Smooth muscle cell (in vitro differentiated cells): Measurements from ENCODE around the gene ZNF467. TPM values are rescaled to one million over a fixed set of nuclear protein-coding genes. Genes with fewer than 3 reads are reported as not detected.

Experiments used
- DNase-seq: peaks from one replicate; lab custom pipeline; 2025; ENCODE audit not compliant: unreplicated experiment; lab: John Stamatoyannopoulos, UW
- H2AFZ ChIP-seq: fragments of 200-600 bp; sonication (generic); 2 replicates; pipeline ENCODE4 v1.6.0; 2016; ENCODE audit warnings: antibody characterized with exemption, low read depth, mild to moderate bottlenecking
- H3F3A ChIP-seq: fragments of 200-600 bp; sonication (generic); 2 replicates; pipeline ENCODE4 v1.6.0; 2017; ENCODE audit warnings: antibody characterized with exemption, low read depth
- H3K27ac ChIP-seq: fragments of 200-600 bp; sonication (generic); 2 replicates; pipeline ENCODE4 v1.5.1; 2016; ENCODE audit warnings: low read depth, mild to moderate bottlenecking
- H3K27me3 ChIP-seq: fragments of 200-600 bp; sonication (generic); 2 replicates; pipeline ENCODE4 v1.6.1; 2016; ENCODE audit warnings: low read depth, mild to moderate bottlenecking
- H3K36me3 ChIP-seq: fragments of 200-600 bp; sonication (generic); 2 replicates; pipeline ENCODE4 v1.5.1; 2016; ENCODE audit warnings: low read depth
- H3K4me1 ChIP-seq: fragments of 200-600 bp; sonication (generic); 2 replicates; pipeline ENCODE4 v1.5.1; 2016; ENCODE audit warnings: low read depth
- H3K4me2 ChIP-seq: fragments of 200-600 bp; sonication (generic); 2 replicates; pipeline ENCODE4 v1.6.0; 2016; ENCODE audit warnings: mild to moderate bottlenecking
- H3K4me3 ChIP-seq: fragments of 200-600 bp; sonication (generic); 2 replicates; pipeline ENCODE4 v1.5.1; 2016; ENCODE audit warnings: mild to moderate bottlenecking
- H3K79me2 ChIP-seq: fragments of 200-600 bp; sonication (generic); 2 replicates; pipeline ENCODE4 v1.6.0; 2016; ENCODE audit warnings: low read depth, mild to moderate bottlenecking
- H3K9ac ChIP-seq: fragments of 200-600 bp; sonication (generic); 2 replicates; pipeline ENCODE4 v1.6.0; 2016; ENCODE audit warnings: low read depth
- H3K9me3 ChIP-seq: fragments of 200-600 bp; sonication (generic); replicated peaks from 2 replicates; pipeline ENCODE4 v1.5.1; 2016; ENCODE audit warnings: low read depth
- H4K20me1 ChIP-seq: fragments of 200-600 bp; sonication (generic); 2 replicates; pipeline ENCODE4 v1.6.0; 2016; ENCODE audit warnings: low read depth
- CTCF ChIP-seq: fragments of 200-600 bp; sonication (generic); IDR thresholded peaks from 2 replicates; pipeline ENCODE4 v1.5.1; 2017; ENCODE audit warnings: borderline replicate concordance, mild to moderate bottlenecking, antibody characterized with exemption; ENCODE audit not compliant: insufficient read depth, poor library complexity, severe bottlenecking
- WGBS: methylation state at CpG from one replicate; pipeline ENCODE4 v1.1.7; 2016; ENCODE audit warnings: low lambda C conversion rate; 5-methylcytosine and 5-hydroxymethylcytosine counted together
- polyA plus RNA-seq: library from polyadenylated mRNA; unstranded; fragments of >200 nt; fragmentation: Nextera tagmentation; extraction: Ambion mirVana; gene quantifications from 2 replicates; pipeline ENCODE4 v1.2.1, GENCODE V29; 2016
- total RNA-seq: library from RNA; depleted of rRNA; stranded (reverse); fragments of >200 nt; gene quantifications from 2 replicates; pipeline ENCODE4 v1.2.3, GENCODE V29; 2014

Gene ZNF467
- total and polyA plus RNA-seq, 2 experiments from 2014 or later: 2.0 to 8.2 TPM

GRCh38 chr7:149774237-149775175, 1.1 kb upstream of the ZNF467 start:
- no peak for DNase-seq
- H3K27me3 ChIP-seq: peaks cover 3% of the 10 kb centered on the region
- H3K4me2 ChIP-seq: peak overlapping the region; percentile 92

GRCh38 chr7:149772956-149773434, 393 bp downstream of the ZNF467 start:
- no peak for DNase-seq
- no peaks in the 10 kb centered on the region for H3K36me3 ChIP-seq
- H3K27ac ChIP-seq: no peak overlapping the region
- no peak overlapping the region for H3K9ac ChIP-seq
- WGBS: 3% methylated on average over 33 of the region's 55 CpGs
- no peaks in the 10 kb centered on the region for H3F3A ChIP-seq
- peaks cover 18% of the 10 kb centered on the region for H3K27me3 ChIP-seq
- peak overlapping the region; percentile 92 for H3K4me2 ChIP-seq
- TF ChIP-seq CTCF: no peak
- H4K20me1 ChIP-seq: peaks cover 8% of the 10 kb centered on the region
- H3K79me2 ChIP-seq: no peaks in the 10 kb centered on the region
- no peak overlapping the region for H2AFZ ChIP-seq
- peak overlapping the region; percentile 70 for H3K4me3 ChIP-seq
- H3K9me3 ChIP-seq: no peaks in the 10 kb centered on the region
- H3K4me1 ChIP-seq: peaks cover 6% of the 10 kb centered on the region

More at GRCh38 chr7:149774237-149775175, 1.1 kb upstream of the ZNF467 start:
- Histone ChIP-seq H3K79me2 (no peaks in the 10 kb centered on the region), H3K27ac (no peak overlapping the region), H3K9ac (no peak overlapping the region), H4K20me1 (peaks cover 8% of the 10 kb centered on the region), H3K4me3 (peak overlapping the region; percentile 70), H3K4me1 (peaks cover 6% of the 10 kb centered on the region), H3K9me3 (no peaks in the 10 kb centered on the region), H2AFZ (no peak overlapping the region), H3K36me3 (no peaks in the 10 kb centered on the region), H3F3A (no peaks in the 10 kb centered on the region)
- no peak for TF ChIP-seq CTCF
- 32% methylated on average over 25 of the region's 27 CpGs for WGBS

- no CpG with 5 or more reads among the region's 47 CpGs for WGBS
- H3F3A ChIP-seq: no peaks in the 10 kb centered on the region
- H3K4me3 ChIP-seq: peak overlapping the region; percentile 70
- H3K27ac ChIP-seq: no peak overlapping the region
- H3K27me3 ChIP-seq: peaks cover 24% of the 10 kb centered on the region
- no peaks in the 10 kb centered on the region for H3K36me3 ChIP-seq
- H3K79me2 ChIP-seq: no peaks in the 10 kb centered on the region
- no peaks in the 10 kb centered on the region for H3K9me3 ChIP-seq
- no peak for DNase-seq
- peaks cover 8% of the 10 kb centered on the region for H4K20me1 ChIP-seq
- H3K9ac ChIP-seq: no peak overlapping the region
- no peak for TF ChIP-seq CTCF
- no peak overlapping the region for H2AFZ ChIP-seq
- peaks cover 6% of the 10 kb centered on the region for H3K4me1 ChIP-seq
- H3K4me2 ChIP-seq: peak overlapping the region; percentile 92
These were observed 990 bp downstream of the ZNF467 start for GRCh38 chr7:149772241-149772955.
